ENCODE measurements around the gene CADPS2. TPM values are rescaled to one million over a fixed set of nuclear protein-coding genes. Genes with fewer than 3 reads are reported as not detected.

CADPS2 gene
- total RNA-seq, 1 donor: 27.2 TPM

- DNase-seq (ENCODE audit: low read depth): no peak
- no peak overlapping the region for H3K4me3 ChIP-seq (ENCODE audit: low read depth, low read length)
- TF ChIP-seq CTCF (IDR thresholded peaks at IDR 0.05; ENCODE audit: insufficient read depth, low read depth, low read length): no peak
These were observed 191.6 kb downstream of the CADPS2 start for GRCh38 chr7:122694697-122695096.

- TF ChIP-seq CTCF (IDR thresholded peaks at IDR 0.05; ENCODE audit: insufficient read depth, low read depth, low read length): no peak
- H3K4me3 ChIP-seq (ENCODE audit: low read depth, low read length): no peak overlapping the region
- no peak for DNase-seq (ENCODE audit: low read depth)
These were observed 193.4 kb downstream of the CADPS2 start for GRCh38 chr7:122692769-122693309.

GRCh38 chr7:122691569-122692235 is 194.6 kb downstream of the CADPS2 start:
- no peak overlapping the region for H3K4me3 ChIP-seq (ENCODE audit: low read depth, low read length)
- DNase-seq (ENCODE audit: low read depth): no peak
- no peak for TF ChIP-seq CTCF (IDR thresholded peaks at IDR 0.05; ENCODE audit: insufficient read depth, low read depth, low read length)

- DNase-seq (ENCODE audit: low read depth): no peak
- no peak overlapping the region for H3K4me3 ChIP-seq (ENCODE audit: low read depth, low read length)
- no peak for TF ChIP-seq CTCF (IDR thresholded peaks at IDR 0.05; ENCODE audit: insufficient read depth, low read depth, low read length)
These were observed 196.7 kb downstream of the CADPS2 start for GRCh38 chr7:122689346-122690109.

- no peak overlapping the region for H3K4me3 ChIP-seq (ENCODE audit: low read depth, low read length)
- no peak for TF ChIP-seq CTCF (IDR thresholded peaks at IDR 0.05; ENCODE audit: insufficient read depth, low read depth, low read length)
- DNase-seq (ENCODE audit: low read depth): no peak
These were observed 197.8 kb downstream of the CADPS2 start for GRCh38 chr7:122688400-122688998.

- TF ChIP-seq CTCF (IDR thresholded peaks at IDR 0.05; ENCODE audit: insufficient read depth, low read depth, low read length): no peak
- no peak for DNase-seq (ENCODE audit: low read depth)
These were observed 199.8 kb downstream of the CADPS2 start for GRCh38 chr7:122686360-122686878.

More at GRCh38 chr7:122686360-122686878, 199.8 kb downstream of the CADPS2 start:
- no peak overlapping the region for H3K4me3 ChIP-seq (ENCODE audit: low read depth, low read length)
